ENCODE results near the gene CD69. TPM values are rescaled to one million over a fixed set of nuclear protein-coding genes. Genes with fewer than 3 reads are reported as not detected.

The CD69 gene
- total and polyA plus RNA-seq, 9 donors = 0.63 to 7.8 (median 2.3) TPM

Other genes with a start within 250 kb of the CD69 start
- under 1 TPM in 5 of 7 donors, not detected in 2; 0.15 to 0.69 (median 0.36) TPM for gene KLRB1, start 153.0 kb downstream of the CD69 start, total RNA-seq
- gene KLRB1, start 153.0 kb downstream of the CD69 start, polyA plus RNA-seq = 1 to 10 TPM in 1 of 2 donors, under 1 TPM in 1; 0.58 to 2.8 TPM
- 10 to 100 TPM in 5 of 7 donors, 1 to 10 TPM in 2; 6.8 to 16.1 (median 11.5) TPM for gene CLEC2D, start 91.2 kb downstream of the CD69 start, total RNA-seq
- 1 to 10 TPM; 2.4 to 8.1 TPM for gene CLEC2D, start 91.2 kb downstream of the CD69 start, polyA plus RNA-seq
- under 1 TPM in 2 of 7 donors, not detected in 5; 0.53 to 0.60 TPM for gene CLECL1, start 27.8 kb downstream of the CD69 start, total RNA-seq
- gene CLECL1, start 27.8 kb downstream of the CD69 start, polyA plus RNA-seq = under 1 TPM; 0.58 to 0.73 TPM
- under 1 TPM in 2 of 7 donors, not detected in 5; 0.28 to 0.50 TPM for gene KLRF1, start 66.6 kb upstream of the CD69 start, total RNA-seq
- gene KLRF1, start 66.6 kb upstream of the CD69 start, polyA plus RNA-seq = 1 to 10 TPM in 1 of 2 donors, under 1 TPM in 1; 0.17 to 1.1 TPM
- gene CLEC2B, start 108.5 kb upstream of the CD69 start, total RNA-seq = 10 to 100 TPM; 16.4 to 60.4 (median 26.0) TPM
- 10 to 100 TPM; 27.1 to 31.6 TPM for gene CLEC2B, start 108.5 kb upstream of the CD69 start, polyA plus RNA-seq
- gene KLRF2, start 120.6 kb upstream of the CD69 start, total RNA-seq = not detected
- gene KLRF2, start 120.6 kb upstream of the CD69 start, polyA plus RNA-seq = not detected
- gene CLEC2A, start 171.5 kb upstream of the CD69 start, total RNA-seq = not detected
- not detected for gene CLEC2A, start 171.5 kb upstream of the CD69 start, polyA plus RNA-seq
- 1 to 10 TPM in 1 of 7 donors, under 1 TPM in 2, not detected in 4; 0.46 to 1.8 (median 1.00) TPM for gene CLEC12A, start 210.5 kb upstream of the CD69 start, total RNA-seq
- gene CLEC12A, start 210.5 kb upstream of the CD69 start, polyA plus RNA-seq = under 1 TPM; 0.63 to 0.97 TPM
- gene CLEC1B, start 238.2 kb upstream of the CD69 start, total RNA-seq = under 1 TPM in 1 of 7 donors, not detected in 6; 0.26 TPM
- gene CLEC1B, start 238.2 kb upstream of the CD69 start, polyA plus RNA-seq = under 1 TPM; 0.06 to 0.47 TPM
- gene CLEC12B, start 249.7 kb upstream of the CD69 start, total RNA-seq = not detected
- gene CLEC12B, start 249.7 kb upstream of the CD69 start, polyA plus RNA-seq = under 1 TPM in 1 of 2 donors, not detected in 1; 0.05 TPM